GM18520 (cell line): ENCODE results near the gene ANKRD39.
A peak's percentile ranks its signal among the peaks of the same experiment; 100 is the strongest.

Experiments used
- ATAC-seq: cut with Tn5 transposase; IDR thresholded peaks from one replicate; pipeline ENCODE4 v1.9.1; 2021; ENCODE audit not compliant: unreplicated experiment

The ANKRD39 gene

DNA sequence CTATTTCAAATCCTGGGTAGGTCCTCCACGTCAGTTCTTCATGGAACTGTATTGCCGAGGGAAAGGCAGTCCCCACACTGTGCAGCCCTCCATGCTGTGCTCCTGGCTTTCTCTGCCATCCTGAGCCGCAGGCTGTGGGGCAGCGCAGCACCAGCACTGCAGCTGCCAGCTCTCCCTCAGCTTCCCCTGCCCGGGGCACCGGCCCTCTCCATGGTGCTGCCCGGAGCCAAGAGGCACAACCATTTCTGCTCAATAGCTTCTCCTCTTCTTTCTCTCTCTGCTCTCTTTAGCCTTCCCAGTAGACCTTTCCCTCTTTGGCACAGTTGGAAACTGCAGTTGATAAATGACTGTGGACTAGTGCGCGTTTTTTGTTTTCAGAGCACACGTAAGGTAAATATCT is 26.1 kb downstream of the ANKRD39 start:
- ATAC-seq: no peak

DNA sequence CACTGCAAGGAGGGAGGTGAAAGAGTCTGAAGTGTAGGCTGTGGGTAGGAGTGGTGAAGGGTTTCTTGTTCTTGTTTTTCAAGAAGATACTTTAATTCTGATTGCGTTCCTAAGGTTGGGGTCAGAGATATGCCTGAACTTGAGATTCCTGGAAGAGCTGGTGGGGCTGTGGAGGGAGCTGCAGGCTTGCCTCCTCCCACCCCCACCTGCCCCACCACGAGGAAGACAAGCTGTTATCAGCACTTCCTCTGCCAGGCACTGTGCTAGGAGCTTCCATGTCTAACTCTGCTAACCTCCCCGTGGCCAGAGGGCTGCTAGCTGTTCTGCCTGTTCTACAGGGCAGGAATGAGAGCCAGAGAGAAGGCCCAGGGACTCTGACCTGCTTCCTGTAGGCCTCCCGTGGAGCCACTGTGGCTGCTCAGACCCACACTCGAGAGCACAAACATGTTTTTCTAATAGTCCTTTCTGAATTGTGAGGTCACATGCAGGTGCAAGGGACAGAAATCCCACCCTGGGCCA is 27.7 kb downstream of the ANKRD39 start:
- no peak for ATAC-seq

DNA sequence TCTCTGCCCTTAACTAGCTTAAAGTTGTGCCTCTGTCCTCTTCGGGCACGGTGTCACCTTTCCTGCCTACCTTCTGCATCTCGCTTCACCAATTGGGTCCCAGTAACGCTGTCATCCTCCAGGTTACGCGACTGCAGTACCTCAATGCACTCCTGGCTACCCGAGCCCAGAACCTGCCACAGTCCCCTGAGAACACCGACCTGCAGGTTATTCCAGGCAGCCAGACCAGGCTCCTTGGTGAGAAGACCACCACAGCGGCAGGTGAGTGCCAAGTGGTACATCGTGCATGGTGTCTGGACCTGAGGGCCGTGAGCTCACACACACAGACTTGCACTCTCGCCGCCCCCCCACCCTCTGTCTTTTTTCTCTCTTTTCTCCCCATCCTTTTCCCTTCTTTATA is 28.9 kb downstream of the ANKRD39 start:
- ATAC-seq: no peak

DNA sequence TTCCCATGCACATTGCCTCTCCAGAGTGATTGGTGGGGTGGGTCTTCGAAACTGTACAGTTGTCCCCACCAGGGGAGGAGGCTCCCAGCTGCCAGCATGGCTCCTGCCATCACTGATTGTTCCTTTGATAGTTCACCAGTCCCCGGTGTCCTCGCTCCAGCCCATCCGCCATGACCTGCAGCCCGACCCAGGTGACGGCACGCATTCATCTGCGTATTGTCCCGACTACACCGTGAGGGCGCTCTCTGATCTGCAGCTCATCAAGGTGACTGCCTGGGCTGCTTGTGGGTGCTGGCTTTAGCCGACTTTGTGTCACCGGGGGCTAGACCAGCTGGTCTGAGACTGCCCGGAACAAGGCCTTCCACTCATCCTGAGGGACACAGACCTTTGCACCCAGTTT is 29.4 kb downstream of the ANKRD39 start:
- no peak for ATAC-seq

DNA sequence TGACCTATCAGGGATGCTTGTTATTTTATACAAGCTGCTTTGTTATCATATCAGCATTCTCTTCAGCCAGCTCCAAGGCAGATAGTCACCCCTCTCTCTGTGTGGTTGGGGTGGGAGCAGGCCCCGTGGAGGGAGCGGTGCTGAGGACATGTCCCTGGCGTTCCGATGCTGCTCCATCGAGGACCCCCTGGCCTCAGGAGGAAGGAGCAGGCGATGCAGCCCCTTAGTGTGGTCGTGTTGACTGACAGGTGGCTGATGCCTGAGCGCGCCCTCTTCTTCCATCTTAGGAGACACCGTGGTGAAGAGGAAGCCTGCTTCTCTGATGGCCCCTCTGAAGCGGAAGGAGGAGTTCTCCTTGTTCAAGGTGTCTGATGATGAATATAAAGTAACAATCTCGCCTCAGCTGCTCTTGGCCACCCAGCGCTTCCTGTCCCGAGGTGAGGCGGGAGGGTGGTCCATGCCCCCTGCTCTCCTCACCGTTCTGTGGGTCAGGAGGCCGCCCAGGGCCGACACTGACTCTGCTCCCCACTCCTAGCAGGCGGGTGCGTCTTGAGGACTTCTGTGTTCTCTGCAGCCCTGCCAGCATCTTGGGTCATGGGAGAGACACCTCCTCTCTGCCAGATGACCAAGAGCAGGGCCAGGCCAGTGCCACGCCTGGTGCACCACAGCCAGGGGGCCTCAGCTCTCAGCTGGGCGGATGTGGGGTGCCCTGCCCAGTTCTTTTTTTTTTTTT is 31.1 kb downstream of the ANKRD39 start:
- no peak for ATAC-seq

DNA sequence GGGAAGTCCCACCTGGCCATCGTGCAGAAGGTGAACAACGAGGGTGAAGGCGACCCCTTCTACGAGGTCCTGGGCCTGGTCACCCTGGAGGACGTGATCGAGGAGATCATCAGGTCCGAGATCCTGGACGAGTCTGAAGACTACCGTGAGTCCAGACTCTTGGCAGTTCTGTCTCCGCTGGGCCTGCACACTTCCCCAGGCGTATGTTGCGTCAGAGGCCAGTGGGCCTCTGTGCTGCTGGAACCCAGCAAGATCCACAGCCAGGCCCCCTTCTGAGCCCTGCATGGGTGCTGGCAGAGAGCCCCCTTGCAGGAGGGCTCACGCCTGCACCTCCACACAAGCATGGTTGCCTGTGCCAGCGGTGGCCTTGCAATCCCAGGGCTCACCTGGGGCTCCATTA is 32.8 kb downstream of the ANKRD39 start:
- no peak for ATAC-seq

DNA sequence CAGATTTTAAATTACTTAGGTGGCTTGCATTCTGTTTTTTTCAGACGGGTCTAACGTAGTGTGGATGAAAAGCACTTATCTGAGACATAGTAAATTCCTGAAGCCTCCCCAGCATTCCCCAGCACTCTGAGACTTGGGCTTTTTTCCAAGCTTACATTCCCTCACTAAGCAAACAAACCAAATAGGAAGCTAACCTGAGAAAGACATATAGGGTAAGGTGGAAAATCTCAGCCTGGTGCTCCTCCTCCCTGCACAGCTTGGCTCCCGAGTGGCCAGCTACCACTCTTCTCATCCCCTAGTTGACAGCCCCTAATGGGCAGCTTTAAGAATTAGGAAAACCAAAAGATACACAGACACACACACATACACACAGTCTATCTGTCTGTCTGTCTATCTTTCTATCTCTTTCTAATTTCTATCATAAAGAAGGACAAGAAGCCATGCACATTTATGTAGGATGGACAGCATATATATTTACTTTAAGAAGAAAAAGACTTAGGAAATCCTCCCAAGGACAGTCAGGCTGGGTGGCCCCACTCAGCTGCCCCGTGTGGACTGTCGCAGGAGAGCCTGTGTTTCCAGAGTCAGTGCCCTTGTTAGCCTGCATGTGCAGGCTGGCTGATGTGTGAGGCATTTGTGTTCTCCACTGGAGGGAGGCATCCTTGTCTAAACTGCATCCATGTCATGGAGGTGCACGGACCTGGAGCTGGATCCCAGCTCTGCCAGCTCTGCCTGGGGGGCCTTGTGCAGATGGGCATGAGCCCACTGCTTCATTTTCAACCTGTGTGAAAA is 33.5 kb downstream of the ANKRD39 start:
- ATAC-seq: no peak

DNA sequence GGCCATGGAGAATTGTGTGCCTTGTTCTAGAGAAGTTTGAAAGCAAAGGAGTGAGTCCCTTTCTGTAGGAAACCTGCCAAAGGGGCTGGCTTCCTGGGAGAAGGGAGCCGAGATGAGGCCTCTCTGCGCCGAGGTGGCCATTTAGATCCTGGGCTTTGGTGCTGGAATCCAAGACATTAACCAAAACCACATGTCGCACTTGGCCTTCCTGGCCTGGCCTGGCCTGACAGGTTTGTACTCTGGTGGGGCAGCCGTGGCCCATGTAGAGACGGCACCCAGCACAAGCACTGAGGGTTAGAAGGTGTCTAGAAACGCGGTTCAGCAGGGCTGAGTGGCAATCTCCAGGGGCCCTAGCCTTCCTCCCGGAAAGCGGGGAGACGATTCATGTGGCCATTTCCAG is 34.6 kb downstream of the ANKRD39 start:
- no peak for ATAC-seq

DNA sequence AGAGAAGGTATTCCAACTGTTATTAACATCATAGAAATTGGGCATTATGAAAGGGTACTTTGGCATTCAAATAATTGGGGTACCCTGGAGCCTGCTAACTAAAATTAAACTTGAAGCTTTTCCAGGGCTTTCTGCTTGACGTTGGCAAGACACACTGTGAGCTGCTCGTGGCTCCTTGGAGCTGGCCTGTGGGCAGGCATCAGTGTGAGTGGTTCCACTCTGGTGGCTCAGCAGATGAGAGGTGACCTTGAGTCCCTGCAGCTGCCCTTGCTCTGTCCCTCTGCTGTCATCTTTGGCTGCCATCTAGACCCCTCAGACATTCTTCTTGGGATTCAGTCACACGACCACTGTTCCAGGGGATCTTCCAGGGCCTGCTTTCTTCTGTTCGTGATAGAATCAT is 35.0 kb downstream of the ANKRD39 start:
- ATAC-seq: no peak

DNA sequence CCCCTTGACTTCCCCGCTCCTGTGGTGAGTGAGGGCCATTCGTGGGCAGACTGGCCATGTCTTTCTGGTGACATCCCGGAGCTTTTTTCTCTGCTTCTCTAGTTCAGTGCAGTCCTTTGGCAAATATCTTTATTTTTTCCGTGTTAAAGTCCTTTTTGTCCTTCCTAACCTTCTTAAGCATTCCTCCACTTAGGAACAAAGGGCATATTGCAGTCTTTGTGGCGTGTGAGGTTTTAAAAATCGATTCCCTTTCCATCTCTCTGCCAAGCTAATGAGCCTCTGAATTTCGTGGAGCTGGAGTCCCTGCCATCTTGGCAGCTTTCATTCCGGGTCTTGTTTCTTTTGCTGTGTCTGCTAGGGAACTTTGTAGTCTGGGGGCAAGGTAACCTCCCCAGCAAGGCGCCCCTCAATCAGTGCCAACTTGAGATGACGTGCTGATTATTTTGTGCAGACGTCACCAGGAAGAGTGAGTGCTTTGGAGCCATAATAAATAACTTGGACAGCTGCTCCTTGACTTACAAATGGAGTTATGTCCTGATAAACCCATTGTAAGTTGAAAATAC is 36.6 kb downstream of the ANKRD39 start:
- ATAC-seq: no peak

DNA sequence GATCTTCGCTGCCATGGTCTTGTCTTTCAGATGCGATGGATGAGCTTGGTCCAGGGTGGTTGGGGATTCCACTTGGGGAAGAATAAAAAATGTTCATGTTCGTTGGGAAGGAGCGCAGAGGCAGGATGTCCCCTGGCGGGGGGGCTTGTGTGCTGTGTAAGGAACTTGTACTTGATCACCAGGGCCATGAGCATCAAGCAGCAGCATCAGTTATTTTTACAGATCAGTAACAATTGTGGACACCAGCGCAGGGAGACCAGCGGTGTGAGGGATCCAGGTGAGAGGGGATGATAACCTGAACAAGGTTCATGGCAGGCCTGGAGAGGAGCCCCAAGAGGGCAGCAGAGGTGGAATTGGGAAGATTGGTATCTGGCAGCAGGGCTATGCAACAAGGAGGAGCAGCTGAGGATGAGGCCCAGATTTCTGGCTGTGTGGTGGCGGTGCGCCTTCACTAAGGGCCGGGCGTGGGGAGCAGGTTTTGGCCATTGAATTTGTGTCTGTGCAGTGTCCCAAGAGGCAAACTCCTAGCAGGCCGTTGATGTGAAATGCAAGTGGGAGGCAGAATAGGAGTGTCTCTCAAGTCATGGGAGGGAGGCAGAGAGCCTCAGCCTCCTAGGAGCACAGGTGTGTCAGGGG is 37.8 kb downstream of the ANKRD39 start:
- ATAC-seq: no peak

DNA sequence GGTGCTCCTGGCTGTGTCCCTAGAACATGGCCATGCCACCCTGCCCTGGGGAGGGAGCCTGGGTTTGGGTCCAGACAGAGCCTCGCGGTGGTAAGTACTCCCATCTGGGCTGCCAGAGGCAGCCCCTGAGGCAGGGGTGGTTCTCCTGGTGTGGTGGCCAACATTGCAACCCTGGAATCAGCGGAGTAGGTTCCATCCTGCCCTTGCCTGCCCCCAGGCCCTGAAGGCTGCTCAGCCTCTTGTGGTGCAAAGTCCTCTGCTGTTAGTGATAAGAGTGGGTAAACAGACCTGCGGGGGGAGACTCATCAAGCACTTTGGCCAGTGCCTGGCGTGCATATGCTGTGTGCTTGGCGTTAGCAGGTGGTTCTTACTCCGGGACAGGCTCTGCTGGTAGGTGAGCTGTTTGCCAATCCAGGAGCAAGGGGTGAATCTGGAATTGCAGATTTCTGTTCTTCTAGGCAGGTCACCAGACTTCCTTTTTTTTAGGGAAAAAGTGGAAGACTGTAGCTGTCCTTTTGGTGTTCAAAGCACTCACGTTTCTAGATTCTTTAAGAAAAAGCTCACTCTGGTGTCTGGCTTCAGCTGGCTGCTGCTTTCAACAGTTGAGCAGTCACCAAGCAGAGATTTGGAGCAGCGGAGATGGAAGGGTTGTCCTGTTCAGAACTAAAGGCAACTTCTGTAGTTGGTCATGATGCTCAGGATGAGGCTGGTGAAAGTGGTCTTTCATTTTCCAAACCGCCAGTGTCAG is 38.5 kb downstream of the ANKRD39 start:
- no peak for ATAC-seq

DNA sequence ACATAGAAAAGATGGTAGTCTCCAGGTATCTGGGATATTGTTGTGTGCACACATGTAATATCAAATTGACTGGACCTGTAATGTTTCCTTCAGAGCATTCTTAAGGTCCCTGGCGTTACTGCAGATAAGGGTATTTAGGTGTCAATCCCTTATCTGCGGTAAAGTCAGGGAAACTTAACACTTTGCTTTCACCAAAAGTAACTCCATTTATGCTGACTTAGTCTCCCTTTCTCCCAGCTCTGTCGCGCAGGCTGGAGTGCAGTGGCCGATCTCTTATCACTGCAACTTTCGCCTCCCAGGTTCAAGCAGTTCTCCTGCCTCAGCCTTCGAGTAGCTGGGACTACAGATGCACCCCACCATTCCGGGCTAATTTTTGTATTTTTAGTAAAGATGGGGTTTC is 39.9 kb downstream of the ANKRD39 start:
- ATAC-seq: no peak

DNA sequence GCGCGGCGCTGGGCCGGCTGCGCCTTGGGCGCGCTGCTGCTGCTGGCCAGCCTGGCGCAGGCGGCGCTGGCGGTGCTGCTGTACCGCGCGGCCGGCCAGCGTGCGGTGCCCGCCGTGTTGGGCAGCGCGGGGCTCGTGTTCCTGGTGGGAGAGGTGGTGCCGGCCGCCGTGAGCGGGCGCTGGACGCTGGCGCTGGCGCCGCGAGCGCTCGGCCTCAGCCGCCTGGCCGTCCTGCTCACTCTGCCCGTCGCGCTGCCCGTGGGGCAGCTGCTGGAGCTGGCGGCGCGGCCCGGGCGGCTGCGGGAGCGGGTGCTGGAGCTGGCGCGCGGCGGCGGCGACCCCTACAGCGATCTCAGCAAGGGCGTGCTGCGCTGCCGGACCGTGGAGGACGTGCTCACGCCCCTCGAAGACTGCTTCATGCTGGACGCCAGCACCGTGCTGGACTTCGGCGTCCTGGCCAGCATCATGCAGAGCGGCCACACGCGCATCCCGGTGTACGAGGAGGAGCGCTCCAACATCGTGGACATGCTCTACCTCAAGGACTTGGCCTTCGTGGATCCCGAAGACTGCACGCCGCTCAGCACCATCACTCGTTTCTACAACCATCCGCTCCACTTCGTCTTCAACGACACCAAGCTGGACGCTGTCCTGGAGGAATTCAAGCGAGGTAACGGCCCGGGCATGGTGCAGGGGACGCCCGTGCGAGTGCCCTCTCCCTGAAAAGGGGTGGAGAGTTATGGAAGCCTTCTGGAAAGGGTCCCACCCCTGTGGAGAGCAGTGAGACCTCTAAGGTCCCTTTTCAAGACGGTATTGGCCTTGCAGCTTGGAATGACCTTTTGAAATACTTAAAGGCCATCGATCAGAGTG is 40.7 kb downstream of the ANKRD39 start:
- no peak for ATAC-seq

DNA sequence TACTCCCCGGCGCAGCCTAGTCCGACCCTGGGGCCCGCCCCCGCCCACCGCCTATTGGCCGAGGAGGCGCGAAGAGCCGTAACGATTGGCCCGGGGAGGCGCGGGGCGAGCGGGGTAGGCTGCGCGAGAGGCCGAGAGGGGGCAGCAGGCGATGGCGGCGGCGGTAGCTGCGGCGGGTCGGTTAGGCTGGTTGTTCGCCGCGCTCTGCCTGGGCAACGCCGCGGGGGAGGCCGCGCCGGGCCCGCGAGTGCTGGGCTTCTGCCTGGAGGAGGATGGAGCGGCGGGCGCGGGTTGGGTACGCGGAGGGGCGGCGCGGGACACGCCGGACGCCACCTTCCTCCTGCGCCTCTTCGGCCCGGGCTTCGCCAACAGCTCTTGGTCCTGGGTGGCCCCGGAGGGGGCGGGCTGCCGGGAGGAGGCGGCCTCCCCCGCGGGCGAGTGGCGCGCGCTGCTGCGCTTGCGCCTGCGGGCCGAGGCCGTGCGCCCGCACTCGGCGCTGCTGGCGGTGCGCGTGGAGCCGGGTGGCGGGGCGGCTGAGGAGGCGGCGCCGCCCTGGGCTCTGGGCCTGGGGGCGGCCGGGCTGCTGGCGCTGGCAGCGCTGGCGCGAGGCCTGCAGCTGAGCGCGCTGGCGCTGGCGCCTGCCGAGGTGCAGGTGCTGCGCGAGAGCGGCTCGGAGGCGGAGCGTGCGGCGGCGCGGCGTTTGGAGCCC is 41.5 kb downstream of the ANKRD39 start, which contains the start of gene CNNM3:
CNNM3 (plus strand) TSS at position 142 of the 709 bp plus-strand sequence; CDS start at position 152, 10 bp downstream.
- ATAC-seq: peak; percentile 66

DNA sequence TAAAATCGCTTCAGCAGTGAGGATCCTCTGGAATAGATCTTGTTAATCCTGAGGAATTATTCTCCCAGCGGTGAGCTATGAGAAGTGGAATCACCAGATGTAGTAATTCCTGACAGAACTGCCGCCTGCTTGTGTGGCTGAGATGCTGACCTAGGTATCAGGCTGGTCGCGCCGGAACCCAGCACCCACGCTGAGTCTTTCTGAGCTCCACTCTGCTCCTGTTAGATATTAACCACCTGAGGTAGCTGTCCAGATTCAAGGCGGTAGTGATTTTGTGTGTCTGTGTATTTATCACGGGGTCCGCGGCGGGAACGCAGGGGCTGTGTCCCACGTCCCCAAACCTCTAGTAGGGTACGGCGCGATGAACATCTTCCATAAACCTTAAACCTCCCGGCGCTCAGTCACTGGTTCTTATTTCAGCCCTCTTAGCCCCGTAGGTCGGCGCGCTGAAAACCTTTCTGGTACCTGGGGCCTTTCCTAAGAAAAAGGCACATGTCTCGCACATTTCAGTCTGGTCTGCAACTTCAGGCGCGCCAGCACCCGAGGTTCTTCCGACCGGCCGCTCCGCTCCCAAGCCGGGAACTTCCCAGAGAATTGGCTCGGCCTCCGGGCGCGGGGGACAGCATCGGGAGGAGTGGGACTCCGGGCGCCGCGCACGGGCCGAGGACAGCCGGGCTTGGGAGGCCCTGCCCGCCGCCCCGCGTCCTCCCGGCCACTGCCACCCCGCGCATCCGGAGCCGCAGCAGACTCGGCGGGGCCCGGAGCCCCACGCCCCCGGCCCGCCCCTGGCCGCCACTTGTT is 42.3 kb downstream of the ANKRD39 start:
- ATAC-seq: no peak

DNA sequence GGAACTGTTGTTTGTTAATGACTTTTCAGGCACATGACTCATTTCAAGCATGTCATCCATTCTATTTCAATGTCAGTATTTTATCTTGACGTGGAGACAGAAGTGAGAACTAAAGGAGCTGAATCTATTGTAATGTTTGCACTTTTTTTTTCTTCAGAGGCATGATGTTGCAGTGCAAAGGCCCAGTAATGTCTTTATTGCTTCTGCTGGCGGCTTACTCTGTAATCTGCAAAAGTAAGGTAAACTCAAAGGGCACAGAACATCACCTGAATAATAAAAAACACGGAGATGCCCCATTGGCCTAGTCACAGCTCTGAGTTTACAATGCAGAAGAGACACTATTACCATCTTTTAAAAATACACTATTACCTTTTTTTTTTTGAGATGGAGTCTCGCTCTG is 44.2 kb downstream of the ANKRD39 start:
- ATAC-seq: no peak

DNA sequence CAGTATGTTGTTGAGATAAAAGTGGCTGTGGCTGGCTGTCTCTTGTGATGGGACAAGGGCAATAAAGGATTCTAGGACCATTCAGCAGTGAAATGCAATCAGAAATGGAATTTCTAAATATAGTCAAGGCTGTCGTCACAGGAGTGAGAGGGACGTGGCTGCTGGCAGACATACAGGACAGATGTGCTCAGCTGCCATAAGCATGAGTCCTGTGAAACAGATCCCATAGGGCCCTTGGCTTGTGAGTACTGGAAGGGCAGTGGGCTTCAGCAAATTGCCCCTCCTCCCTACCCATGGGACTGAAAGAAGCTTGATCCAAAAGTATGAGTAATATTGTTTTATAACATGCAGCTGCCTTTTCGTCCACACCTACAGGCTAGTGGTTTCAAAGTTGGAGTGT is 45.9 kb downstream of the ANKRD39 start:
- no peak for ATAC-seq
